ENCODE data around the gene STX7.
A peak's percentile ranks its signal among the peaks of the same experiment; 100 is the strongest.

STX7 gene

GRCh38 chr6:132524646-132525045 is 11.7 kb upstream of the STX7 start:
- no peak for DNase-seq (ENCODE audit: low read depth)
- no peak overlapping the region for H3K4me3 ChIP-seq (ENCODE audit: low read depth, low read length)
- no peak for TF ChIP-seq CTCF (conservative IDR thresholded peaks at IDR 0.05; ENCODE audit: low read depth, low read length)

GRCh38 chr6:132520953-132521352 is 8.0 kb upstream of the STX7 start:
- no peak overlapping the region for H3K4me3 ChIP-seq (ENCODE audit: low read depth, low read length)
- TF ChIP-seq CTCF (conservative IDR thresholded peaks at IDR 0.05; ENCODE audit: low read depth, low read length) = no peak
- no peak for DNase-seq (ENCODE audit: low read depth)

DNA sequence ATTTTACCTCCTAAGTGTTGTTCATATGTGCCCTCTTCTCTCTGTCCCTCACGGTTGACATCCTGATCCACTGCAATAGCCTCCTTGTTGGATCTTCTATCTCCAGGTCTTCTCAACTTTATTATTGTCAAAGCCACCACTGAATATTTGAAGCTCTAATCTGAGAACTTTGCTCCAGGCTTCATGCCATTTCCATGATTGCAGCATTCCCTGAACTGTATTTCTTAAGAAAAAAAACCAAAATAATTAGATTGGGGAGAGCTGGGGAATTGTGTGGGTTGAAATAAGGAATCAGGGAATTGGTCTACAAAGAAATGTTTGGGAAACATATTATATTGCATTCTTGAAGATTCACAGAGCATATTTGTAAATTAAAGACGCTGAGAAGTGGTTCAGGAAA is 2.5 kb upstream of the STX7 start:
- no peak for TF ChIP-seq CTCF (conservative IDR thresholded peaks at IDR 0.05; ENCODE audit: low read depth, low read length)
- H3K4me3 ChIP-seq (ENCODE audit: low read depth, low read length) = no peak overlapping the region
- DNase-seq (ENCODE audit: low read depth) = no peak

DNA sequence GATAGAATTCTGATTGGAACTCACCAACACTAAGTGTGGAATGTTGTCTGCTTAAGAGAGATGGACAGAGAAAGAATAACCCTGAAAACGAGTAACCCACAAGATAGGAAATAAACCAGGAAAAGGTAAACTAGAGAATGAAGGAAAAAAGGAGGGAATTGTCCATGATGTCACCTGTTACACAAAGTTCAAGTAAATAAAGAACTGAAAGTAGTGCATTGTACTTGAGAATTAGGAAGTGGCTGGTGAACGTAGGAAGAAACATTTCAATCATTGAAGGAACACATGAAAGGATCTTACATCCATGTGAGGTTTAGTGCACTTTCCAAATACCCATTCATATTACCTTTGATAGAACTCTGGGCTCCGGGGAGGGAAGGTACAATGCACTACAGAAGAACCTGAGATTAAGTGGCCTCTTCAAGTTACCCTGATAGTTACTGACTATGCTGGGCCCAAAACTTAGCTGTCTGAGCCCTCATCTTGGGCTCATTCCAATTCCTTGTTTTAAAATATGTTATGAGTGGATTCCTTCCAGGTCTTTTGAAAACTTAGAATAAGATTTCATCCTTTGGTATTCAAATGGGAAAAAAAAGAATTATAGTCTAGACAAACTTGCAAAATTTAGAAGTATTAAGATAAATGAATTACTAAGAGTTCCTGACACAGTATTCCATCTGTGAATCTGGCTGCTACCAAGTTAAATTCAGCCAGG is 1.1 kb upstream of the STX7 start:
- DNase-seq (ENCODE audit: low read depth) = peak; percentile 41
- no peak for TF ChIP-seq CTCF (conservative IDR thresholded peaks at IDR 0.05; ENCODE audit: low read depth, low read length)
- no peak overlapping the region for H3K4me3 ChIP-seq (ENCODE audit: low read depth, low read length)

- TF ChIP-seq CTCF (conservative IDR thresholded peaks at IDR 0.05; ENCODE audit: low read depth, low read length) = no peak
- no peak for DNase-seq (ENCODE audit: low read depth)
- peak overlapping the region; percentile 93 for H3K4me3 ChIP-seq (ENCODE audit: low read depth, low read length)
Observed at GRCh38 chr6:132512342-132512637, 626 bp downstream of the STX7 start.

GRCh38 chr6:132511831-132512220 is 1.1 kb downstream of the STX7 start:
- H3K4me3 ChIP-seq (ENCODE audit: low read depth, low read length) = peak overlapping the region; percentile 93

More at GRCh38 chr6:132511831-132512220, 1.1 kb downstream of the STX7 start:
- peak; percentile 14 for DNase-seq (ENCODE audit: low read depth)
- TF ChIP-seq CTCF (conservative IDR thresholded peaks at IDR 0.05; ENCODE audit: low read depth, low read length) = no peak
